ENCODE data around the gene KRT80.

DNA sequence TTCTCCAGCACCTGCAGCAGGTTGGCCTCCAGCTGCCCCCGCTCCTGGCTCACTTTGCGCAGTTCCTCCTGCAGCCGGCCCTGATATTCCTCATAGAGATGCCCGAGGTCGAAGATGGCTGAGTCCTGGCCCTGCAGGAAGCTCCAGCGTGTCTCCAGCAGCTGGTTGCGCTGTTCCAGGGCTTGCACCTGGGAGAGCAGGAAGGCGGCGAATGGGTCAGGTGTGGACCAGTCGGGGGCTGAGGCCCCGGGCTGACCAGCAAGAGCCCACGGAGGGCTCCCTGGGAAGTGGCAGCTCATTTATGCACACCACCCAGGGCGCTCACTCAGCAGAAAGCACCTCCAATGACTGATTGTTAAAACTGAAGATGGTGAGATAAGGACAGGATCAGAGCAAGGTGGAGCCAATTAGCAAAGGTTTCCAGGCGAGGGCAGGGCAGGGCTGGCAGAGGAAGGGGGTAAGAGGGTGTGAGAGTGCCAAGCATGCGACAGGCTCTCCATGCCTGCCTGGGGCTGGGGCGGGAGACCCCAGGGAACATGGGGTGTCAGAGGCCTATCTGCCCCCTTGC, 6.3 kb downstream of the KRT80 start:
- no peak for TF ChIP-seq CHD2 (IDR thresholded peaks at IDR 0.05; ENCODE audit: low read depth, low read length)
- TF ChIP-seq POLR2A (IDR thresholded peaks at IDR 0.05; ENCODE audit: insufficient read depth in 1 of 2, low read depth in 2 of 2, low read length in 2 of 2) = no peak
- no peak for TF ChIP-seq HMGXB4 (CRISPR knock-in tag; IDR thresholded peaks at IDR 0.05; ENCODE audit: borderline replicate concordance in 1 of 2, low read depth in 1 of 2)
- no peak for TF ChIP-seq ZNF350 (CRISPR knock-in tag; IDR thresholded peaks at IDR 0.05; ENCODE audit: borderline replicate concordance, low read depth)
- TF ChIP-seq, protein P1, sequence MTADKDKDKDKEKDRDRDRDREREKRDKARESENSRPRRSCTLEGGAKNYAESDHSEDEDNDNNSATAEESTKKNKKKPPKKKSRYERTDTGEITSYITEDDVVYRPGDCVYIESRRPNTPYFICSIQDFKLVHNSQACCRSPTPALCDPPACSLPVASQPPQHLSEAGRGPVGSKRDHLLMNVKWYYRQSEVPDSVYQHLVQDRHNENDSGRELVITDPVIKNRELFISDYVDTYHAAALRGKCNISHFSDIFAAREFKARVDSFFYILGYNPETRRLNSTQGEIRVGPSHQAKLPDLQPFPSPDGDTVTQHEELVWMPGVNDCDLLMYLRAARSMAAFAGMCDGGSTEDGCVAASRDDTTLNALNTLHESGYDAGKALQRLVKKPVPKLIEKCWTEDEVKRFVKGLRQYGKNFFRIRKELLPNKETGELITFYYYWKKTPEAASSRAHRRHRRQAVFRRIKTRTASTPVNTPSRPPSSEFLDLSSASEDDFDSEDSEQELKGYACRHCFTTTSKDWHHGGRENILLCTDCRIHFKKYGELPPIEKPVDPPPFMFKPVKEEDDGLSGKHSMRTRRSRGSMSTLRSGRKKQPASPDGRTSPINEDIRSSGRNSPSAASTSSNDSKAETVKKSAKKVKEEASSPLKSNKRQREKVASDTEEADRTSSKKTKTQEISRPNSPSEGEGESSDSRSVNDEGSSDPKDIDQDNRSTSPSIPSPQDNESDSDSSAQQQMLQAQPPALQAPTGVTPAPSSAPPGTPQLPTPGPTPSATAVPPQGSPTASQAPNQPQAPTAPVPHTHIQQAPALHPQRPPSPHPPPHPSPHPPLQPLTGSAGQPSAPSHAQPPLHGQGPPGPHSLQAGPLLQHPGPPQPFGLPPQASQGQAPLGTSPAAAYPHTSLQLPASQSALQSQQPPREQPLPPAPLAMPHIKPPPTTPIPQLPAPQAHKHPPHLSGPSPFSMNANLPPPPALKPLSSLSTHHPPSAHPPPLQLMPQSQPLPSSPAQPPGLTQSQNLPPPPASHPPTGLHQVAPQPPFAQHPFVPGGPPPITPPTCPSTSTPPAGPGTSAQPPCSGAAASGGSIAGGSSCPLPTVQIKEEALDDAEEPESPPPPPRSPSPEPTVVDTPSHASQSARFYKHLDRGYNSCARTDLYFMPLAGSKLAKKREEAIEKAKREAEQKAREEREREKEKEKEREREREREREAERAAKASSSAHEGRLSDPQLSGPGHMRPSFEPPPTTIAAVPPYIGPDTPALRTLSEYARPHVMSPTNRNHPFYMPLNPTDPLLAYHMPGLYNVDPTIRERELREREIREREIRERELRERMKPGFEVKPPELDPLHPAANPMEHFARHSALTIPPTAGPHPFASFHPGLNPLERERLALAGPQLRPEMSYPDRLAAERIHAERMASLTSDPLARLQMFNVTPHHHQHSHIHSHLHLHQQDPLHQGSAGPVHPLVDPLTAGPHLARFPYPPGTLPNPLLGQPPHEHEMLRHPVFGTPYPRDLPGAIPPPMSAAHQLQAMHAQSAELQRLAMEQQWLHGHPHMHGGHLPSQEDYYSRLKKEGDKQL (CRISPR knock-in tag; IDR thresholded peaks at IDR 0.05; ENCODE audit: low read depth) = no peak
- TF ChIP-seq NFIB (CRISPR knock-in tag; IDR thresholded peaks at IDR 0.05; ENCODE audit: borderline replicate concordance) = no peak
- TF ChIP-seq EZH2 (conservative IDR thresholded peaks at IDR 0.05; ENCODE audit: low read depth, low read length) = no peak
- no peak for TF ChIP-seq PTBP1 (IDR thresholded peaks at IDR 0.05; ENCODE audit: low read depth, low read length, poor library complexity, severe bottlenecking)
- no peak for TF ChIP-seq ZNF44 (CRISPR knock-in tag; IDR thresholded peaks at IDR 0.05)
